Keratinocyte (primary cell): ENCODE measurements around the gene EDN2. TPM values are rescaled to one million over a fixed set of nuclear protein-coding genes. Genes with fewer than 3 reads are reported as not detected.

Experiments used
- DNase-seq: peaks from one replicate; pipeline ENCODE4 v3.0.0-alpha.2; 2011; ENCODE audit warnings: low read depth, missing footprints, low spot score
- FAIRE-seq: peaks from 2 replicates; lab custom pipeline; 2011; peaks lifted over from hg19 to GRCh38; lab: Jason Lieb, UNC
- H2AFZ ChIP-seq: 2 replicates; pipeline ENCODE4 v1.6.0; 2012; ENCODE audit warnings: low read length, control low read depth, inconsistent platforms; ENCODE audit not compliant: control insufficient read depth
- H3K27ac ChIP-seq: 2 replicates; pipeline ENCODE4 v1.5.1; 2011; ENCODE audit warnings: low read length; ENCODE audit not compliant: control insufficient read depth, insufficient read depth
- H3K27me3 ChIP-seq: 3 replicates; pipeline ENCODE4 v1.6.0; 2011; ENCODE audit warnings: low read length; ENCODE audit not compliant: control insufficient read depth, insufficient read depth; ENCODE audit errors: extremely low read depth
- H3K36me3 ChIP-seq, 2 experiments: 2 replicates in 1 of 2; 3 replicates in 1 of 2; pipeline ENCODE4 v1.5.1; 2011; ENCODE audit warnings: low read length in 2 of 2, mild to moderate bottlenecking in 1 of 2; ENCODE audit not compliant: control insufficient read depth in 2 of 2, insufficient read depth in 2 of 2; ENCODE audit errors: extremely low read depth in 1 of 2
- H3K4me1 ChIP-seq: 3 replicates; pipeline ENCODE4 v1.5.1; 2011; ENCODE audit warnings: low read length; ENCODE audit not compliant: control insufficient read depth, insufficient read depth; ENCODE audit errors: extremely low read depth
- H3K4me2 ChIP-seq: 3 replicates; pipeline ENCODE4 v1.6.0; 2011; ENCODE audit warnings: low read depth, low read length; ENCODE audit not compliant: control insufficient read depth, insufficient read depth; ENCODE audit errors: extremely low read depth
- H3K4me3 ChIP-seq, 3 experiments: fragments of 200-600 bp in 1 of 3; sonication (generic) in 1 of 3; 2 replicates in 2 of 3; 3 replicates in 1 of 3; pipeline ENCODE4 v1.5.1; 2011 to 2016; ENCODE audit warnings: low read length in 3 of 3, mild to moderate bottlenecking in 3 of 3, control low read depth in 2 of 3, inconsistent platforms in 1 of 3, low read depth in 1 of 3, mixed read lengths in 1 of 3, mixed run types in 1 of 3, moderate library complexity in 1 of 3; ENCODE audit not compliant: control insufficient read depth in 2 of 3, insufficient read depth in 2 of 3; ENCODE audit errors: extremely low read depth in 1 of 3
- H3K79me2 ChIP-seq: 2 replicates; pipeline ENCODE4 v1.6.0; 2012; ENCODE audit warnings: low read length; ENCODE audit not compliant: control insufficient read depth, insufficient read depth
- H3K9ac ChIP-seq: 3 replicates; pipeline ENCODE4 v1.6.0; 2011; ENCODE audit warnings: low read length; ENCODE audit not compliant: control insufficient read depth, insufficient read depth; ENCODE audit errors: extremely low read depth
- H3K9me1 ChIP-seq: 3 replicates; pipeline ENCODE4 v1.6.0; 2011; ENCODE audit warnings: low read length; ENCODE audit not compliant: control insufficient read depth, insufficient read depth; ENCODE audit errors: extremely low read depth
- H3K9me3 ChIP-seq: 2 replicates; pipeline ENCODE4 v1.5.1; 2012; ENCODE audit warnings: low read depth, low read length; ENCODE audit not compliant: control insufficient read depth
- H4K20me1 ChIP-seq: 3 replicates; pipeline ENCODE4 v1.6.0; 2011; ENCODE audit warnings: low read length; ENCODE audit not compliant: control insufficient read depth, insufficient read depth; ENCODE audit errors: extremely low read depth
- CTCF ChIP-seq, 3 experiments: IDR thresholded peaks in 1 of 3; conservative IDR thresholded peaks in 1 of 3; optimal IDR thresholded peaks in 1 of 3; 2 replicates in 2 of 3; 3 replicates in 1 of 3; pipeline versions ENCODE3 to v1.5.1; 2011; ENCODE audit warnings: low read length in 3 of 3, mild to moderate bottlenecking in 3 of 3, moderate library complexity in 2 of 3, control low read depth in 1 of 3, inconsistent platforms in 1 of 3; ENCODE audit not compliant: insufficient read depth in 2 of 3; ENCODE audit errors: extremely low read depth in 1 of 3
- EZH2 ChIP-seq: IDR thresholded peaks from one replicate; pipeline ENCODE4 v1.6.1; 2012; ENCODE audit warnings: inconsistent platforms, mild to moderate bottlenecking, low read length, moderate library complexity
- dilution Hi-C: fragments of 300-500 bp; cut with MboI; formaldehyde crosslinking; loops from one replicate; pipeline ENCODE4 v1.7.0; 2020; ENCODE audit warnings: low sequenced_read_pairs; ENCODE audit not compliant: extremely low pct_ligation_motif_present
- polyA plus RNA-seq, 5 experiments: library from polyadenylated mRNA; depleted of rRNA in 3 of 5; stranded (reverse) in 3 of 5; stranded (forward) in 1 of 5; unstranded in 1 of 5; fragments of >200 nt; gene quantifications; 1 replicate in 1 of 5; 2 replicates in 3 of 5; 3 replicates in 1 of 5; pipeline versions ENCODE4 v1.2.1 to v1.2.3, GENCODE V29; 2011 to 2012; ENCODE audit warnings: missing spikeins in 2 of 5, low read depth in 1 of 5, low replicate concordance in 1 of 5

The EDN2 gene
- polyA plus RNA-seq, 1 donor (not counting 4 experiments of a cell fraction or from before 2014, with no cell fraction given): 0.34 TPM

DNA sequence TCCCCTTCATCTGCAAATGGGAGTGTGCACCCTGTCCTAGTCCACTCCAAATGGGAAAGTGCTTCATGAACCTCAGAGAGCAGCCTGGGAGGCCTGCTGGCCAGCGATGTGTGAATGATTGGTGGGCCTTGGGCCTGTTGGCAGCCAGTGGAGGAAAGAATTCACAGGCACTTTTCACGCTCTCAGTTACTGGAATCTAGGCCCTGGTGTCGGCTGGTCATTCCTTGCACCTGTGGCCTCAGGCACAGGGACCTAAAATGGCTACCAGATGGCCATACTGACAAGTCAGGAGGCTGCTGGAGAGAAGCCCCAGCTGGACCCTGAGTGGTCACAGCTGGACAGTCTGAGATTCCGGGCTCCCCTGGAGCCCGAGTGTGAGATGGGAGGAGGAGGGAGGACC is 18.4 kb upstream of the EDN2 start:
- no peak for TF ChIP-seq CTCF (optimal IDR thresholded peaks at IDR 0.05 in 1 of 3, IDR thresholded peaks at IDR 0.05 in 1 of 3, conservative IDR thresholded peaks at IDR 0.05 in 1 of 3; ENCODE audit: extremely low read depth in 1 of 3, insufficient read depth in 2 of 3, low read length in 3 of 3)
- no peak for TF ChIP-seq EZH2
- Histone ChIP-seq H3K9ac (no peak overlapping the region), H4K20me1 (no peaks in the 10 kb centered on the region), H3K36me3 (no peaks in the 10 kb centered on the region), H3K27me3 (no peaks in the 10 kb centered on the region), H3K9me1 (peaks cover 3% of the 10 kb centered on the region), H3K4me2 (no peak overlapping the region), H3K4me3 (no peak overlapping the region), H3K27ac (no peak overlapping the region), H2AFZ (no peak overlapping the region), H3K4me1 (peaks cover 56% of the 10 kb centered on the region), H3K9me3 (no peaks in the 10 kb centered on the region), H3K79me2 (no peaks in the 10 kb centered on the region)
- DNase-seq: no peak
- dilution Hi-C loops: no loop called here
- FAIRE-seq: no peak

DNA sequence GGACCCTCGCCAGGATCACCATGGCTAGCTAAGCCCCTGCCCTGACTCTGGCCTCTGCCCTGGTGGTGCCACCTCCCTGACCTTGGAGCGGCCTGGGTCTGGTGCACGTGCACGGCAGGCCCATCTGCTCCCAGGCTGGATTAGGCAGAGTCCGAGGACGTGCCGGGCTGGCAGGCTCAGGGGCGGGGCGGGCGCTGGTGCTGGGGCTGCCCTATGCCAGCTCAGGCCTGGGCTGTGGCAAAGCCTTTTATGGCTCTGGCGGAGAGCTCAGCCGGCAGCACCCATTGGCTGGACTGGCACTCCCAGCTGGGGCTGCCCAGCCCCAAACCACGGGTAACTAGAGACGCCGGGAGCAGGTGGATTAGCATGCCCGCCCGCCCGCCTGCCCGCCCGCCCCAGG is 17.1 kb upstream of the EDN2 start:
- Histone ChIP-seq H3K27me3 (no peaks in the 10 kb centered on the region), H3K9ac (peak overlapping the region; percentile 57), H3K4me3 (peak overlapping the region in 1 of 3 experiments; percentile 20), H3K9me3 (no peaks in the 10 kb centered on the region), H3K36me3 (no peaks in the 10 kb centered on the region), H3K4me2 (peak overlapping the region; percentile 55), H3K27ac (peak overlapping the region; percentile 76), H3K9me1 (peaks cover 3% of the 10 kb centered on the region), H3K4me1 (peaks cover 68% of the 10 kb centered on the region), H3K79me2 (no peaks in the 10 kb centered on the region), H4K20me1 (no peaks in the 10 kb centered on the region), H2AFZ (no peak overlapping the region)
- FAIRE-seq (no peak), DNase-seq (no peak)
- dilution Hi-C loops: no loop called here
- TF ChIP-seq CTCF (optimal IDR thresholded peaks at IDR 0.05 in 1 of 3, IDR thresholded peaks at IDR 0.05 in 1 of 3, conservative IDR thresholded peaks at IDR 0.05 in 1 of 3; ENCODE audit: extremely low read depth in 1 of 3, insufficient read depth in 2 of 3, low read length in 3 of 3): no peak
- TF ChIP-seq EZH2: no peak
